Osteocyte (in vitro differentiated cells): Measurements from ENCODE around the gene SUPT3H. TPM values are rescaled to one million over a fixed set of nuclear protein-coding genes. Genes with fewer than 3 reads are reported as not detected.

Experiments
- DNase-seq: peaks from one replicate; pipeline ENCODE4 v3.0.0; 2021; ENCODE audit warnings: mixed read lengths; ENCODE audit not compliant: unreplicated experiment; ENCODE audit errors: extremely low spot score
- H3K27ac Mint-ChIP-seq: one replicate; pipeline ENCODE4 v1.8.0; 2021; ENCODE audit warnings: mild to moderate bottlenecking, mixed read lengths; ENCODE audit not compliant: unreplicated experiment
- H3K27me3 Mint-ChIP-seq: one replicate; pipeline ENCODE4 v1.8.0; 2021; ENCODE audit warnings: mixed read lengths; ENCODE audit not compliant: unreplicated experiment
- H3K36me3 Mint-ChIP-seq: one replicate; pipeline ENCODE4 v1.8.0; 2021; ENCODE audit warnings: mixed read lengths; ENCODE audit not compliant: unreplicated experiment
- H3K4me1 Mint-ChIP-seq: one replicate; pipeline ENCODE4 v1.8.0; 2021; ENCODE audit warnings: mixed read lengths; ENCODE audit not compliant: unreplicated experiment
- H3K4me3 Mint-ChIP-seq: one replicate; pipeline ENCODE4 v1.8.0; 2021; ENCODE audit warnings: mild to moderate bottlenecking, moderate library complexity, mixed read lengths; ENCODE audit not compliant: unreplicated experiment
- H3K9me3 Mint-ChIP-seq: one replicate; pipeline ENCODE4 v1.8.0; 2021; ENCODE audit warnings: mixed read lengths; ENCODE audit not compliant: unreplicated experiment
- CTCF ChIP-seq: fragments of 200-600 bp; sonication (generic); IDR thresholded peaks from 2 replicates; pipeline ENCODE4 v1.5.0; 2021; ENCODE audit warnings: antibody characterized with exemption, mild to moderate bottlenecking, moderate library complexity
- total RNA-seq: library from RNA; stranded (reverse); gene quantifications from 2 replicates; pipeline ENCODE4 v1.2.1, GENCODE V29; 2021

Gene SUPT3H
- total RNA-seq, 1 donor from 2014 or later: 13.2 TPM

GRCh38 chr6:45388328-45388727 is 10.6 kb upstream of the SUPT3H start:
- Mint-ChIP-seq H3K27me3 (no peaks in the 10 kb centered on the region), H3K4me1 (peaks cover 6% of the 10 kb centered on the region), H3K36me3 (no peaks in the 10 kb centered on the region), H3K4me3 (no peak overlapping the region), H3K9me3 (peaks cover 4% of the 10 kb centered on the region), H3K27ac (no peak overlapping the region)
- DNase-seq: no peak
- no peak for TF ChIP-seq CTCF

DNA sequence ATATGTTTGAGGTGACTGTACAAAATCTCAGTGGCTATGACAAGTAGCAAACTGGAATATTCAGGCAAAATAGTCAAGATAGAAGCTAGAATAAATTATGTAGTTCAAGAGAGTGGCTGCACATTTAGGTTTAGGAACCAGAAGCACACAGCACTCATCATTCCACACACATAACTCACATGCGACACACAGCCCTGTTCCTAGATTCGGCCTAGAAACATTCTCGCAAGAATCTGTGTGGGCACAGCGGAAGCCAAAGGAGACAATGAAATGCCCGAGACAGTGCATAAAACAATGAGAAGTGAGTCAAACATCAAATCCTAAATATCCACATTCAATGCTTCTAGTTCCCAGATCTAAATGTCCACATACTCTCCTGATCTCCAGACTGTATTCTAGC is 9.5 kb upstream of the SUPT3H start:
- no peak for DNase-seq
- no peak overlapping the region for H3K27ac Mint-ChIP-seq
- no peaks in the 10 kb centered on the region for H3K27me3 Mint-ChIP-seq
- peaks cover 6% of the 10 kb centered on the region for H3K4me1 Mint-ChIP-seq
- H3K36me3 Mint-ChIP-seq: no peaks in the 10 kb centered on the region
- H3K9me3 Mint-ChIP-seq: no peaks in the 10 kb centered on the region
- TF ChIP-seq CTCF: no peak
- H3K4me3 Mint-ChIP-seq: no peak overlapping the region

DNA sequence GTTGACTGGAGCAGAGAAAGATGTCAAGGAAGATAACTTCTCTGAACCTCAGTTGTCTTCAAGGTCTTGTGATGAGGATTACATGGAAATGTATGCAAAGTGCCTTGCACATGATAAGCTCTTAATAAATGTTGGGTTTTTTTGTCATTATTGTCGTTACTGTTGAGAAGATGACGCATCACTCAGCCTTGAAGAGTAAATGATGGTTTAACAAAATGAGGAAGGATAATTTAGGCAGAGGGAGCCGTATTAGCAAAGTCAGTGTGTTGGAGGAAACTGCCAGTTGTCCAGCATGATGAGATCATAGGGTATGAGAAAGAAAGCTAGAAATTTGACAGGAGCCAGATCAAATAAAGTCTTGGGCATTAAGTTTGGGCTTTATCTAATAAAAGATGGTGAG is 8.8 kb upstream of the SUPT3H start:
- no peak overlapping the region for H3K27ac Mint-ChIP-seq
- H3K4me3 Mint-ChIP-seq: no peak overlapping the region

DNA sequence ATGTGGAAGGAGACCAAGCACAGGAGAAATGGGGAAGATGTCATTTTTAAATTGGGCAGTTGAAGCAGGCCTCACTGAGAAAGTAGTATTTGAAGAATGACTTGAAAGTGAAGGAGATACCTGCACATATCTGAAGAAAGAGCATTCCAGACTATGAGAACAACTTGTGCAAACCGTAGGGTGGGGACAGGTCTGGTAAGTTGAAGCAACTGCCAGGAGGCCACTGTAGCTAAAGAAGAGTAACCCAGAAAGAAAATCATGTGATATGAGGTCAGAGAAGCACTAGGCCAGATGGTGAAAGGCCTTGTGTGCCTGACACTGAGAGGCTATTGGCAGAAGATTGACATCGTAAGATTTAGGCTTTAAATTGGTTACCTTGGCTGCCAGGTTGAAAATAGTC is 4.7 kb upstream of the SUPT3H start:
- Mint-ChIP-seq H3K27ac (no peak overlapping the region), H3K9me3 (no peaks in the 10 kb centered on the region)

More for the DNA sequence above, 8.8 kb upstream of the SUPT3H start:
- H3K36me3 Mint-ChIP-seq: no peaks in the 10 kb centered on the region
- no peak for TF ChIP-seq CTCF
- no peaks in the 10 kb centered on the region for H3K9me3 Mint-ChIP-seq
- H3K4me1 Mint-ChIP-seq: peaks cover 6% of the 10 kb centered on the region
- no peak for DNase-seq
- H3K27me3 Mint-ChIP-seq: no peaks in the 10 kb centered on the region

GRCh38 chr6:45378334-45378926 is 696 bp upstream of the SUPT3H start:
- no peaks in the 10 kb centered on the region for H3K36me3 Mint-ChIP-seq
- H3K4me1 Mint-ChIP-seq: peaks cover 29% of the 10 kb centered on the region
- no peaks in the 10 kb centered on the region for H3K9me3 Mint-ChIP-seq
- H3K27ac Mint-ChIP-seq: peak overlapping the region; percentile 100
- DNase-seq: no peak
- H3K4me3 Mint-ChIP-seq: peak overlapping the region; percentile 97
- H3K27me3 Mint-ChIP-seq: no peaks in the 10 kb centered on the region
- TF ChIP-seq CTCF: no peak

More for the DNA sequence above, 4.7 kb upstream of the SUPT3H start:
- Mint-ChIP-seq H3K27me3 (no peaks in the 10 kb centered on the region), H3K4me3 (no peak overlapping the region), H3K36me3 (no peaks in the 10 kb centered on the region), H3K4me1 (peaks cover 11% of the 10 kb centered on the region)
- DNase-seq: no peak
- no peak for TF ChIP-seq CTCF
